OCI-LY1 (cell line): ENCODE results near the gene IGF1R.

Experiments
- H2AFZ ChIP-seq: fragments of 200-600 bp; sonication (generic), shearing (Covaris generic); 2 replicates; pipeline ENCODE4 v1.6.0; 2014; ENCODE audit warnings: antibody characterized with exemption, mild to moderate bottlenecking, low read length
- H3F3A ChIP-seq: fragments of 200-600 bp; sonication (generic), shearing (Covaris generic); 2 replicates; pipeline ENCODE4 v1.6.0; 2014; ENCODE audit warnings: mild to moderate bottlenecking, antibody characterized with exemption, low read length, moderate library complexity; ENCODE audit not compliant: insufficient read depth
- H3K27ac ChIP-seq: fragments of 200-600 bp; sonication (generic); 2 replicates; pipeline ENCODE4 v1.5.1; 2014; ENCODE audit warnings: low read length, mixed run types, mild to moderate bottlenecking, low read depth; ENCODE audit not compliant: poor library complexity, severe bottlenecking
- H3K27me3 ChIP-seq: fragments of 200-600 bp; sonication (generic); 2 replicates; pipeline ENCODE4 v1.6.0; 2014; ENCODE audit warnings: antibody characterized with exemption, mild to moderate bottlenecking, low read length, moderate library complexity; ENCODE audit not compliant: insufficient read depth
- H3K36me3 ChIP-seq: fragments of 200-600 bp; sonication (generic); 2 replicates; pipeline ENCODE4 v1.6.1; 2014; ENCODE audit warnings: mild to moderate bottlenecking, antibody characterized with exemption, low read length, moderate library complexity, mixed read lengths; ENCODE audit not compliant: insufficient read depth
- H3K4me1 ChIP-seq: fragments of 200-600 bp; sonication (generic); 2 replicates; pipeline ENCODE4 v1.5.1; 2014; ENCODE audit warnings: mild to moderate bottlenecking, low read length, moderate library complexity; ENCODE audit not compliant: insufficient read depth, severe bottlenecking
- H3K4me2 ChIP-seq: fragments of 200-600 bp; sonication (generic), shearing (Covaris generic); 2 replicates; pipeline ENCODE4 v1.6.1; 2014; ENCODE audit warnings: low read length
- H3K4me3 ChIP-seq: fragments of 200-600 bp; sonication (generic); 2 replicates; pipeline ENCODE4 v1.5.1; 2014; ENCODE audit warnings: low read length, low read depth, mild to moderate bottlenecking, mixed read lengths; ENCODE audit not compliant: poor library complexity, severe bottlenecking
- H3K79me2 ChIP-seq: fragments of 200-600 bp; shearing (Covaris generic); 2 replicates; pipeline ENCODE4 v1.6.1; 2016; ENCODE audit warnings: mixed run types, low read length, mixed read lengths; ENCODE audit not compliant: insufficient read depth
- H3K9ac ChIP-seq: fragments of 200-600 bp; sonication (generic), shearing (Covaris generic); 2 replicates; pipeline ENCODE4 v1.6.1; 2014; ENCODE audit warnings: mild to moderate bottlenecking, low read length, mixed read lengths
- H3K9me2 ChIP-seq: fragments of 200-600 bp; sonication (generic), shearing (Covaris generic); 2 replicates; pipeline ENCODE4 v1.6.1; 2014; ENCODE audit warnings: low read depth, mild to moderate bottlenecking, low read length, mixed read lengths
- H3K9me3 ChIP-seq: fragments of 200-600 bp; shearing (Covaris generic); 2 replicates; pipeline ENCODE4 v1.6.1; 2014; ENCODE audit warnings: low read length, mixed read lengths
- H4K20me1 ChIP-seq: fragments of 200-600 bp; sonication (generic), shearing (Covaris generic); 2 replicates; pipeline ENCODE4 v1.6.0; 2016; ENCODE audit warnings: mild to moderate bottlenecking, low read length; ENCODE audit not compliant: insufficient read depth
- CTCF ChIP-seq: fragments of 200-600 bp; sonication (generic), shearing (Covaris generic); IDR thresholded peaks from 2 replicates; pipeline ENCODE4 v1.5.1; 2017; ENCODE audit warnings: mild to moderate bottlenecking, antibody characterized with exemption, low read length, moderate library complexity, mixed read lengths
- EZH2 ChIP-seq: fragments of 200-600 bp; sonication (generic), shearing (Covaris generic); IDR thresholded peaks from 2 replicates; pipeline ENCODE4 v1.8.0; 2017; ENCODE audit warnings: borderline replicate concordance, mixed run types, mild to moderate bottlenecking, antibody characterized with exemption, low read length, moderate library complexity, mixed read lengths

IGF1R gene

DNA sequence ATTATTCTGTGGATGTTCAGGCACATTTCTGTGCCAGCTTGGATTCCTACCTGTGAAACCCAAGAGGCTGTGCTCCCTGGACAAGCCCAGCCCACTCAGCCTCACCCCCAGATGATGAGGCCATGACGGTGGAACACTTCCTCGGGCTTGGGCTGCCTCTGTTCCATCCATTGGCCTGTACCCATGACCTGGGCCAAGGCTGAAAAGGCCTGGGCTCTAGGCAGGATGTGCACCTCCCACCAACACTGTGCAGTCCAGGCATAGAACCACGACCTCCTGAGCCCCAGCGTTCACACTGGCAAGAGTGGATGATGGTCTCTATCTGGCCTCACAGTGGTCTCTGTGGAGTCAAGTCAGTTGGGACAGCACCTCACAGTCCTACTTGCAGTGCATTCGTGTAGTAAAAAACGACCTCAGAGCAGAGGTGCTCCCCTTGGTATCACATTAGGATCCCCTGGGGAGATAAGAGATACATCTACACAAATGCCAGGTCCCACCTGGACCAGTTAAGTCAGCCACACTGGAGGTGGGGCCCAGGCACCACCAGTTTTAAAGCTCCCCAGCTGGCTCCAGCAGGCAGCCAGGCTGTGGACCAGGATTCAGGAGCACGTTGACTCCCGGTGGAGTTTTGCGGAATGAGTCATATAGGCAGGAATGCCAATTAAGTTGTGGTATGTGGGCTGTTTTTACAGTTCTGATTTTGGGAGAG is 39.0 kb upstream of the IGF1R start:
- no peak for TF ChIP-seq EZH2
- no peak for TF ChIP-seq CTCF
- H2AFZ ChIP-seq = no peak overlapping the region
- H3K9me2 ChIP-seq = no peaks in the 10 kb centered on the region
- no peaks in the 10 kb centered on the region for H4K20me1 ChIP-seq
- H3K4me1 ChIP-seq = no peaks in the 10 kb centered on the region
- H3K4me2 ChIP-seq = no peak overlapping the region
- no peaks in the 10 kb centered on the region for H3K36me3 ChIP-seq
- H3K9me3 ChIP-seq = no peaks in the 10 kb centered on the region
- H3F3A ChIP-seq = no peaks in the 10 kb centered on the region
- H3K27ac ChIP-seq = no peak overlapping the region
- no peaks in the 10 kb centered on the region for H3K27me3 ChIP-seq
- no peak overlapping the region for H3K9ac ChIP-seq
- H3K4me3 ChIP-seq = no peak overlapping the region
- no peaks in the 10 kb centered on the region for H3K79me2 ChIP-seq

GRCh38 chr15:98610991-98611390 is 37.3 kb upstream of the IGF1R start:
- no peaks in the 10 kb centered on the region for H3F3A ChIP-seq
- no peaks in the 10 kb centered on the region for H3K4me1 ChIP-seq
- H3K9ac ChIP-seq = no peak overlapping the region
- no peaks in the 10 kb centered on the region for H3K36me3 ChIP-seq
- no peak for TF ChIP-seq EZH2
- TF ChIP-seq CTCF = no peak
- H3K9me3 ChIP-seq = no peaks in the 10 kb centered on the region
- no peaks in the 10 kb centered on the region for H3K79me2 ChIP-seq
- H2AFZ ChIP-seq = no peak overlapping the region
- H3K4me3 ChIP-seq = no peak overlapping the region
- H3K27me3 ChIP-seq = no peaks in the 10 kb centered on the region
- no peaks in the 10 kb centered on the region for H4K20me1 ChIP-seq
- no peaks in the 10 kb centered on the region for H3K9me2 ChIP-seq
- no peak overlapping the region for H3K4me2 ChIP-seq
- no peak overlapping the region for H3K27ac ChIP-seq

- H3K79me2 ChIP-seq = no peaks in the 10 kb centered on the region
- TF ChIP-seq EZH2 (no peak), CTCF (no peak)
- H3K9ac ChIP-seq = no peak overlapping the region
- no peaks in the 10 kb centered on the region for H4K20me1 ChIP-seq
- no peaks in the 10 kb centered on the region for H3K9me2 ChIP-seq
- no peaks in the 10 kb centered on the region for H3K4me1 ChIP-seq
- H3K27me3 ChIP-seq = no peaks in the 10 kb centered on the region
- H3K4me2 ChIP-seq = no peak overlapping the region
- H3K36me3 ChIP-seq = no peaks in the 10 kb centered on the region
- no peak overlapping the region for H3K27ac ChIP-seq
- H3K9me3 ChIP-seq = no peaks in the 10 kb centered on the region
- no peak overlapping the region for H2AFZ ChIP-seq
- H3K4me3 ChIP-seq = no peak overlapping the region
- no peaks in the 10 kb centered on the region for H3F3A ChIP-seq
These were observed 36.5 kb upstream of the IGF1R start for GRCh38 chr15:98611808-98612207.
